ENCODE data around the gene GRIA1. TPM values are rescaled to one million over a fixed set of nuclear protein-coding genes. Genes with fewer than 3 reads are reported as not detected.

GRIA1 gene
- total and polyA plus RNA-seq, 2 of the 4 experiments (the other 2 are of a cell fraction) = 0.48 to 1.3 TPM

DNA sequence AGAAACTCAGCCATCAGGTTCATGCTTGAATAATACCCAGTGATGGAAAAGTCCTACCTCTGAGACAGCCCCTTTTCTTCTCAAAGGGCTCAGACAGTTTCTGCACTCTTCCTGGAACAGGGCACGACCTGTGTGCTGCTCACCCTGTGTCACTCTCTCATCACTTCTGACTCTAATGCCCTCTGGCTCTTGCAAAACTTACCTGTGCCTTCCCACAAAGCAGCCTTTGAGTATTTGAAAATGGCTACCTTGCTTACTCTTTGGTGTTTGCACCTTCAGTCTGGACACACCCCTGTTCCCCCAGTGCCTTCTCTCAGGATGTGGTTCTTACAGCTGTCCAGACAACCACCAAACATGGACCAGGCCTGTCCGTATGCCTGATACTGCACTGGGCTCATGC lies 171.4 kb downstream of the GRIA1 start:
- TF ChIP-seq FOS (IDR thresholded peaks at IDR 0.05; ENCODE audit: low read depth, low read length) (no peak), MAFK (IDR thresholded peaks at IDR 0.05; ENCODE audit: low read depth, low read length) (no peak), NFE2L2 (IDR thresholded peaks at IDR 0.05; ENCODE audit: low read depth, low read length) (no peak), POLR2A (IDR thresholded peaks at IDR 0.05; ENCODE audit: low read depth, low read length) (no peak), RCOR1 (IDR thresholded peaks at IDR 0.05; ENCODE audit: insufficient replicate concordance, low read length) (no peak), MXI1 (IDR thresholded peaks at IDR 0.05; ENCODE audit: borderline replicate concordance, low read depth, low read length) (no peak), SMC3 (IDR thresholded peaks at IDR 0.05; ENCODE audit: low read depth, low read length) (no peak), MAZ (IDR thresholded peaks at IDR 0.05; ENCODE audit: borderline replicate concordance, low read depth, low read length) (no peak), CHD1 (IDR thresholded peaks at IDR 0.05; ENCODE audit: low read depth, low read length) (no peak), RFX5 (IDR thresholded peaks at IDR 0.05; ENCODE audit: low read depth, low read length) (no peak)
- TF ChIP-seq, protein P1, sequence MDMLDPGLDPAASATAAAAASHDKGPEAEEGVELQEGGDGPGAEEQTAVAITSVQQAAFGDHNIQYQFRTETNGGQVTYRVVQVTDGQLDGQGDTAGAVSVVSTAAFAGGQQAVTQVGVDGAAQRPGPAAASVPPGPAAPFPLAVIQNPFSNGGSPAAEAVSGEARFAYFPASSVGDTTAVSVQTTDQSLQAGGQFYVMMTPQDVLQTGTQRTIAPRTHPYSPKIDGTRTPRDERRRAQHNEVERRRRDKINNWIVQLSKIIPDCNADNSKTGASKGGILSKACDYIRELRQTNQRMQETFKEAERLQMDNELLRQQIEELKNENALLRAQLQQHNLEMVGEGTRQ (IDR thresholded peaks at IDR 0.05; ENCODE audit: low read depth, low read length) = no peak
- TF ChIP-seq, protein P2, sequence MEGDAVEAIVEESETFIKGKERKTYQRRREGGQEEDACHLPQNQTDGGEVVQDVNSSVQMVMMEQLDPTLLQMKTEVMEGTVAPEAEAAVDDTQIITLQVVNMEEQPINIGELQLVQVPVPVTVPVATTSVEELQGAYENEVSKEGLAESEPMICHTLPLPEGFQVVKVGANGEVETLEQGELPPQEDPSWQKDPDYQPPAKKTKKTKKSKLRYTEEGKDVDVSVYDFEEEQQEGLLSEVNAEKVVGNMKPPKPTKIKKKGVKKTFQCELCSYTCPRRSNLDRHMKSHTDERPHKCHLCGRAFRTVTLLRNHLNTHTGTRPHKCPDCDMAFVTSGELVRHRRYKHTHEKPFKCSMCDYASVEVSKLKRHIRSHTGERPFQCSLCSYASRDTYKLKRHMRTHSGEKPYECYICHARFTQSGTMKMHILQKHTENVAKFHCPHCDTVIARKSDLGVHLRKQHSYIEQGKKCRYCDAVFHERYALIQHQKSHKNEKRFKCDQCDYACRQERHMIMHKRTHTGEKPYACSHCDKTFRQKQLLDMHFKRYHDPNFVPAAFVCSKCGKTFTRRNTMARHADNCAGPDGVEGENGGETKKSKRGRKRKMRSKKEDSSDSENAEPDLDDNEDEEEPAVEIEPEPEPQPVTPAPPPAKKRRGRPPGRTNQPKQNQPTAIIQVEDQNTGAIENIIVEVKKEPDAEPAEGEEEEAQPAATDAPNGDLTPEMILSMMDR (conservative IDR thresholded peaks at IDR 0.05; ENCODE audit: low read depth, low read length) = no peak
- TF ChIP-seq, protein P3, sequence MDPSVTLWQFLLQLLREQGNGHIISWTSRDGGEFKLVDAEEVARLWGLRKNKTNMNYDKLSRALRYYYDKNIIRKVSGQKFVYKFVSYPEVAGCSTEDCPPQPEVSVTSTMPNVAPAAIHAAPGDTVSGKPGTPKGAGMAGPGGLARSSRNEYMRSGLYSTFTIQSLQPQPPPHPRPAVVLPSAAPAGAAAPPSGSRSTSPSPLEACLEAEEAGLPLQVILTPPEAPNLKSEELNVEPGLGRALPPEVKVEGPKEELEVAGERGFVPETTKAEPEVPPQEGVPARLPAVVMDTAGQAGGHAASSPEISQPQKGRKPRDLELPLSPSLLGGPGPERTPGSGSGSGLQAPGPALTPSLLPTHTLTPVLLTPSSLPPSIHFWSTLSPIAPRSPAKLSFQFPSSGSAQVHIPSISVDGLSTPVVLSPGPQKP (IDR thresholded peaks at IDR 0.05; ENCODE audit: borderline replicate concordance, low read depth, low read length) = no peak
- no peak overlapping the region for H2BK5ac ChIP-seq (ENCODE audit: low read depth, low read length, poor library complexity, severe bottlenecking)
- ChIA-PET CTCF (interaction anchor here (0.9 kb wide), 1 partner anchor 14 kb away, joined by 3 read pairs; no protein-coding TSS in a partner anchor), POLR2A (ENCODE audit: unreplicated experiment) (interaction anchor here (0.6 kb wide), 1 partner anchor 10 kb away, joined by 3 read pairs; no protein-coding TSS in a partner anchor)
- H3K4me2 ChIP-seq (ENCODE audit: low read depth, low read length) = no peak overlapping the region
- H3K4me3 ChIP-seq (ENCODE audit: insufficient read depth, low read depth, low read length) = no peak overlapping the region
- in situ Hi-C loops (cut with MboI; ENCODE audit: low sequenced_read_pairs) (no loop called here), intact Hi-C loops (cut with micrococcal nuclease) (no loop called here), dilution Hi-C loops (cut with HindIII; ENCODE audit: low sequenced_read_pairs, unreplicated experiment) (no loop called here)
- no peaks in the 10 kb centered on the region for H3K36me3 ChIP-seq (ENCODE audit: control insufficient read depth, insufficient read depth, low read length)
- no peaks in the 10 kb centered on the region for H3K9me1 ChIP-seq (ENCODE audit: insufficient read depth, low read length)
- peak overlapping the region; percentile 11 for H2AK9ac ChIP-seq (replicated peaks; ENCODE audit: low read depth, low read length, poor library complexity)
- H3K9me3 ChIP-seq (ENCODE audit: control insufficient read depth, insufficient read depth, low read length) = no peaks in the 10 kb centered on the region
- no peaks in the 10 kb centered on the region; the same call in 1 of the 2 replicates for H3K27me3 ChIP-seq (ENCODE audit: control insufficient read depth, insufficient read depth, low read length)
- H2BK15ac ChIP-seq (ENCODE audit: low read depth, low read length) = no peak overlapping the region
- H2BK120ac ChIP-seq (ENCODE audit: low read depth, low read length) = no peak overlapping the region
- no peak overlapping the region for H3K14ac ChIP-seq (replicated peaks; ENCODE audit: low read depth, low read length)
- no peak overlapping the region for H4K91ac ChIP-seq (ENCODE audit: insufficient read depth, low read depth, low read length)
- DNase-seq (no peak), ATAC-seq (ENCODE audit: low read depth) (no peak)
- H3K4ac ChIP-seq (ENCODE audit: low read depth, low read length) = no peak overlapping the region
- H4K8ac ChIP-seq (ENCODE audit: low read depth in 2 of 2, low read length in 2 of 2) = no peak overlapping the region
- no peaks in the 10 kb centered on the region for H4K20me1 ChIP-seq (ENCODE audit: insufficient read depth, low read length)
- 17% methylated on average over 1 of the region's 2 CpGs; no CpG with 5 or more reads in 1 of the 2 experiments for WGBS, 2 experiments (ENCODE audit: extremely low coverage in 2 of 2, insufficient read length in 1 of 2)
- H3K18ac ChIP-seq (ENCODE audit: low read depth, low read length) = no peak overlapping the region
- H3K27ac ChIP-seq (ENCODE audit: insufficient read depth, low read length) = no peak overlapping the region
- 0 out of 2 replicates have a peak, but pooled peaks cover 1% of the 10 kb centered on the region for H3K4me1 ChIP-seq (ENCODE audit: control insufficient read depth, insufficient read depth, low read length)
- H2AFZ ChIP-seq (replicated peaks; ENCODE audit: low read length, poor library complexity) = no peak overlapping the region
- no peak overlapping the region for H2BK20ac ChIP-seq (ENCODE audit: low read depth, low read length)
- no peak overlapping the region for H4K5ac ChIP-seq (ENCODE audit: low read depth, low read length)
- H2AK5ac ChIP-seq (ENCODE audit: low read depth, low read length) = no peak overlapping the region
- H3K79me1 ChIP-seq (ENCODE audit: low read depth in 1 of 2, low read length in 2 of 2) = no peaks in the 10 kb centered on the region
- no peak overlapping the region for H3K23ac ChIP-seq (ENCODE audit: low read depth, low read length)
- no peak overlapping the region for H3K9ac ChIP-seq (ENCODE audit: low read depth, low read length)
- no peak overlapping the region for H3K56ac ChIP-seq (ENCODE audit: extremely low read depth, insufficient read depth, low read length)
- BruUV-seq (replicated peaks) = no TSS peak
